Ascending aorta (tissue), 2 donors: Measurements from ENCODE around the gene MVB12B. TPM values are rescaled to one million over a fixed set of nuclear protein-coding genes. Genes with fewer than 3 reads are reported as not detected.
A peak's percentile ranks its signal among the peaks of the same experiment; 100 is the strongest.

Source experiments
- DNase-seq, 2 donors: peaks; one replicate each; pipeline ENCODE4 v3.0.0-alpha.2; 2019; ENCODE audit warnings: low spot score in 2 of 2
- H3K27ac ChIP-seq, 2 donors: fragments of 200-600 bp; sonication (generic); one replicate each; pipeline ENCODE4 v1.5.1; 2016 to 2017; ENCODE audit warnings: mild to moderate bottlenecking in 1 of 2
- H3K27me3 ChIP-seq: fragments of 200-600 bp; sonication (generic); one replicate; pipeline ENCODE4 v1.5.1; 2017
- H3K36me3 ChIP-seq, 2 donors: fragments of 200-600 bp; sonication (generic); one replicate each; pipeline ENCODE4 v1.5.1; 2016
- H3K4me1 ChIP-seq, 2 donors: fragments of 200-600 bp; sonication (generic); one replicate each; pipeline ENCODE4 v1.5.1; 2016 to 2017; ENCODE audit warnings: mild to moderate bottlenecking in 1 of 2
- H3K4me3 ChIP-seq, 2 donors: fragments of 200-600 bp; sonication (generic); one replicate each; pipeline ENCODE4 v1.5.1; 2016 to 2017; ENCODE audit warnings: mild to moderate bottlenecking in 1 of 2
- H3K9me3 ChIP-seq, 2 donors: fragments of 200-600 bp; sonication (generic); one replicate each; pipeline ENCODE4 v1.5.1; 2016
- CTCF ChIP-seq, 3 experiments: fragments of 200-600 bp in 2 of 3; fragments of 450-650 bp in 1 of 3; sonication (generic) in 2 of 3; IDR thresholded peaks; one replicate each; pipeline ENCODE4 v1.5.1; 2016 to 2019; ENCODE audit warnings: antibody characterized with exemption in 3 of 3, mild to moderate bottlenecking in 1 of 3, moderate library complexity in 1 of 3
- intact Hi-C: fragments of 100-400 bp; cut with DNase I; formaldehyde crosslinking; loops from one replicate; pipeline ENCODE4 v1.15.1; 2023
- total RNA-seq: library from RNA; depleted of rRNA; stranded (reverse); fragments of >200 nt; gene quantifications from one replicate; pipeline ENCODE4 v1.1.0, GENCODE V29; 2016

The MVB12B gene
- total RNA-seq, 1 donor from 2014 or later: 9.4 TPM

- Histone ChIP-seq H3K4me3 (no peak overlapping the region), H3K36me3 (peaks cover 0 to 10% of the 10 kb centered on the region in 2 donors), H3K4me1 (no peaks in the 10 kb centered on the region), H3K27ac (no peak overlapping the region), H3K9me3 (no peaks in the 10 kb centered on the region), H3K27me3 (no peaks in the 10 kb centered on the region)
- DNase-seq: no peak
- no peak for TF ChIP-seq CTCF (IDR thresholded peaks at IDR 0.05)
- intact Hi-C loops: no loop called here
Measured at GRCh38 chr9:126383406-126384046, 56.9 kb downstream of the MVB12B start.

GRCh38 chr9:126384926-126385325, 58.3 kb downstream of the MVB12B start:
- no peak for DNase-seq
- Histone ChIP-seq H3K4me1 (no peaks in the 10 kb centered on the region), H3K27ac (no peak overlapping the region), H3K9me3 (no peaks in the 10 kb centered on the region), H3K27me3 (no peaks in the 10 kb centered on the region), H3K4me3 (no peak overlapping the region), H3K36me3 (peaks cover 0 to 10% of the 10 kb centered on the region in 2 donors)
- intact Hi-C loops: no loop called here
- no peak for TF ChIP-seq CTCF (IDR thresholded peaks at IDR 0.05)

- Histone ChIP-seq H3K4me1 (no peaks in the 10 kb centered on the region), H3K4me3 (no peak overlapping the region), H3K27me3 (no peaks in the 10 kb centered on the region), H3K36me3 (peaks cover 0 to 10% of the 10 kb centered on the region in 2 donors), H3K9me3 (no peaks in the 10 kb centered on the region), H3K27ac (no peak overlapping the region)
- TF ChIP-seq CTCF (IDR thresholded peaks at IDR 0.05): no peak
- intact Hi-C loops: no loop called here
- peak in 1 of 2 donors; percentile 22 for DNase-seq
Measured at GRCh38 chr9:126386088-126386487, 59.5 kb downstream of the MVB12B start.

- intact Hi-C loops: no loop called here
- Histone ChIP-seq H3K27ac (no peak overlapping the region), H3K9me3 (no peaks in the 10 kb centered on the region), H3K4me3 (no peak overlapping the region), H3K27me3 (no peaks in the 10 kb centered on the region), H3K4me1 (no peaks in the 10 kb centered on the region), H3K36me3 (peaks cover 0 to 6% of the 10 kb centered on the region in 2 donors)
- no peak for TF ChIP-seq CTCF (IDR thresholded peaks at IDR 0.05)
- peak in 1 of 2 donors; percentile 52 for DNase-seq
Measured at GRCh38 chr9:126386776-126387175, 60.1 kb downstream of the MVB12B start.

GRCh38 chr9:126388964-126389708, 62.5 kb downstream of the MVB12B start:
- peaks cover 5 to 7% of the 10 kb centered on the region in 2 donors for H3K4me1 ChIP-seq

More at GRCh38 chr9:126388964-126389708, 62.5 kb downstream of the MVB12B start:
- peaks cover 0 to 6% of the 10 kb centered on the region in 2 donors for H3K36me3 ChIP-seq
- no peaks in the 10 kb centered on the region for H3K27me3 ChIP-seq
- no peak for TF ChIP-seq CTCF (IDR thresholded peaks at IDR 0.05)
- peak in 1 of 2 donors; percentile 53 for DNase-seq
- no peak overlapping the region for H3K4me3 ChIP-seq
- no peak overlapping the region for H3K27ac ChIP-seq
- intact Hi-C loops: no loop called here
- no peaks in the 10 kb centered on the region for H3K9me3 ChIP-seq
